OCI-LY1 (cell line): ENCODE data around the gene CTXND1.

Experiments used
- CTCF ChIP-seq: fragments of 200-600 bp; sonication (generic), shearing (Covaris generic); IDR thresholded peaks from 2 replicates; pipeline ENCODE4 v1.5.1; 2017; ENCODE audit warnings: mild to moderate bottlenecking, antibody characterized with exemption, low read length, moderate library complexity, mixed read lengths
- EZH2 ChIP-seq: fragments of 200-600 bp; sonication (generic), shearing (Covaris generic); IDR thresholded peaks from 2 replicates; pipeline ENCODE4 v1.8.0; 2017; ENCODE audit warnings: borderline replicate concordance, mixed run types, mild to moderate bottlenecking, antibody characterized with exemption, low read length, moderate library complexity, mixed read lengths

DNA sequence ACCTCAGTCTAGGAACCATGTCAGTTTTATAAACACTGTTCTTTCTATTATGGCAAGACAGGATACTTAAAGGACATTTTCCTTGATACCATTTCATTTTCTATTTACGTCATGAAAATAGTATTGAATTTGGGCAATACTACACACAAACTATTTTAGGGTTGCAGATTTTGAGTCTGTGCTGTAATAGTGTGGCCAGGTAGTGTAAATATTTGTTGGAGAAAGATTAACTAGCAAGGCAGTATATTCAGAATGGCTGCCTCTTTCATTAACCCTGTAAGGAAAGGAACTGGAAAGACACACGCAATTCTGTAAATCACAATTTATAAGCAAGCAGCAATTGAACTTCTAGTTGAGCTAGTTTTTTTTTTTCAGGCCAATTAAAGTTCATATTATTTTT, 2.0 kb downstream of the CTXND1 start:
- no peak for TF ChIP-seq CTCF
- no peak for TF ChIP-seq EZH2
